PC-3 (cell line): ENCODE data around the gene STAT3. TPM values are rescaled to one million over a fixed set of nuclear protein-coding genes. Genes with fewer than 3 reads are reported as not detected.

Experiments
- ATAC-seq: fragments of 200-7000 bp; cut with Tn5 transposase; 2 replicates; pipeline ENCODE4 v1.9.1; 2020; ENCODE audit warnings: mild to moderate bottlenecking, moderate library complexity
- BruUV-seq: library from RNA; stranded (reverse); fragments of 400-500 nt; replicated peaks from 2 replicates; lab custom pipeline; 2021; lab: Mats Ljungman, UMichigan
- CTCF ChIA-PET: fragments of 300-600 bp; sonication (Branson Sonifier 250); formaldehyde crosslinking; loops from one replicate; lab custom pipeline; 2022; ENCODE audit warnings: antibody characterized with exemption; lab: Charles Lee
- POLR2A ChIA-PET: fragments of 300-600 bp; sonication (Branson Sonifier 250); formaldehyde crosslinking; loops from one replicate; lab custom pipeline; 2022; ENCODE audit warnings: antibody characterized with exemption; ENCODE audit not compliant: unreplicated experiment; lab: Charles Lee
- DNase-seq: peaks from one replicate; pipeline ENCODE4 v3.0.0-alpha.2; 2015
- H2AFZ ChIP-seq: fragments of 300-600 bp; sonication (generic); 2 replicates; pipeline ENCODE4 v1.6.0; 2016; ENCODE audit warnings: antibody characterized with exemption, low read length
- H3F3A ChIP-seq: fragments of 300-600 bp; sonication (generic); one replicate; pipeline ENCODE4 v1.6.0; 2017; ENCODE audit warnings: antibody characterized with exemption, low read length, control low read depth, mild to moderate bottlenecking; ENCODE audit not compliant: unreplicated experiment
- H3K27ac ChIP-seq: fragments of 300-600 bp; sonication (generic); 2 replicates; pipeline ENCODE4 v1.5.1; 2016; ENCODE audit warnings: mild to moderate bottlenecking, low read length
- H3K27me3 ChIP-seq: fragments of 300-600 bp; sonication (generic); 2 replicates; pipeline ENCODE4 v1.6.1; 2016; ENCODE audit warnings: low read length, mixed read lengths
- H3K36me3 ChIP-seq: fragments of 300-600 bp; sonication (generic); 2 replicates; pipeline ENCODE4 v1.6.1; 2016; ENCODE audit warnings: low read depth, mixed run types, low read length, mixed read lengths
- H3K4me1 ChIP-seq: fragments of 300-600 bp; sonication (generic); 2 replicates; pipeline ENCODE4 v1.5.1; 2016; ENCODE audit warnings: low read length; ENCODE audit not compliant: insufficient read depth
- H3K4me2 ChIP-seq: fragments of 300-600 bp; sonication (generic); 2 replicates; pipeline ENCODE4 v1.6.0; 2016; ENCODE audit warnings: low read length
- H3K4me3 ChIP-seq: fragments of 300-600 bp; sonication (generic); 2 replicates; pipeline ENCODE4 v1.5.1; 2016; ENCODE audit warnings: mild to moderate bottlenecking, low read length, mixed read lengths
- H3K79me2 ChIP-seq: fragments of 300-600 bp; sonication (generic); 2 replicates; pipeline ENCODE4 v1.6.1; 2017; ENCODE audit warnings: low read length, mixed read lengths
- H3K9ac ChIP-seq: fragments of 300-600 bp; sonication (generic); 2 replicates; pipeline ENCODE4 v1.6.0; 2016; ENCODE audit warnings: mild to moderate bottlenecking, low read length
- H3K9me2 ChIP-seq: fragments of 300-600 bp; sonication (generic); replicated peaks from 2 replicates; pipeline ENCODE4 v1.6.1; 2016; ENCODE audit warnings: mixed run types, low read length, mixed read lengths
- H3K9me3 ChIP-seq: fragments of 300-600 bp; sonication (generic); 2 replicates; pipeline ENCODE4 v1.6.1; 2016; ENCODE audit warnings: low read length, mixed read lengths
- H4K20me1 ChIP-seq: fragments of 300-600 bp; sonication (generic); 2 replicates; pipeline ENCODE4 v1.6.1; 2016; ENCODE audit warnings: low read length, mixed read lengths
- EZH2 ChIP-seq: fragments of 300-600 bp; sonication (generic); IDR thresholded peaks from one replicate; pipeline ENCODE4 v1.6.1; 2017; ENCODE audit warnings: antibody characterized with exemption, mild to moderate bottlenecking, low read length; ENCODE audit not compliant: unreplicated experiment
- EZH2phosphoT487 ChIP-seq: fragments of 300-600 bp; sonication (generic); IDR thresholded peaks from 2 replicates; pipeline ENCODE4 v1.6.1; 2018; ENCODE audit warnings: mild to moderate bottlenecking, antibody characterized with exemption, low read length, borderline replicate concordance
- intact Hi-C: fragments of 100-400 bp; cut with micrococcal nuclease; formaldehyde crosslinking; loops from 2 replicates; pipeline ENCODE4 v1.9.0; 2023
- total RNA-seq: library from RNA; depleted of rRNA; stranded (reverse); fragments of >200 nt; gene quantifications from 2 replicates; pipeline ENCODE4 v1.2.3, GENCODE V29; 2014
- TF ChIP-seq, protein P1 (sequence below): fragments of 300-600 bp; sonication (generic); conservative IDR thresholded peaks from 2 replicates; pipeline ENCODE4 v1.5.1; 2017; ENCODE audit warnings: antibody characterized with exemption, low read depth, mild to moderate bottlenecking, low read length

STAT3 gene
- total RNA-seq, 1 experiment from 2014 or later, result not detected

DNA sequence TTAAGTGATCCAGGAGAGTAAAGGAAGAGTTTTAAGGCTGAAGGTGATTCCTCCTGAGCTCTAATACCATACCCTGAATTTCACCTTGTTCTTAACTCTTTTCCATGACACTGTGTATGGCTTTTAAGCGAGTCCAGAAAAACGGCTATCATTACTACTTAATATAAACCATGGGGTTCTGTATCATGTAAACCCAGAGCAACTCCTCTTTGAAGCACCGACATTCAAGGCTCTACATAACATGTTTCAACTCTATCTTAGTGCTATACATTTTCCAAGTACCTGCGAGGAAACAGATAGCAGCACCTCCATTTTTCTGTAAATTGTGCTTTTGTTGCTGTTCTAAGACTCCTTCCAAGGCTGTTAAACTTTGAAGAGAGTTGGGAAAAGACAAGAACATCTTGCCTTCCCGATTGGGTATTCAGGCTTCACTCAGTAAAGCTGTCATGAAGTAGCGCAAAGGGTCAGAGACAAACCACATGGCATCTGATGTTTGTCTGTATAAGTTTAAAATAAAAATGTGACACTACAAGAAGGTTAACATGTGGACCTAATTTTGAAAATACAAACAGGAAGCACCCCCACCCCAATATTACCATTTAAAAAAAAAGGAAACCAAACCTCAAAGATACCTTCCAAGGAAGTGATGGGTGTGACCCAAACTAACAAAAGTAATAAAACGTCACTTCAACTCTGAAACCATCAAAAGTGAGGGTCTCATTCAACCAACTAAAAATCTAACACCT is 115.9 kb downstream of the STAT3 start:
- no peak overlapping the region for H3K27ac ChIP-seq
- H3K9me3 ChIP-seq, result no peaks in the 10 kb centered on the region
- no peaks in the 10 kb centered on the region for H3K4me1 ChIP-seq
- ATAC-seq, result no peak
- H3K36me3 ChIP-seq, result no peaks in the 10 kb centered on the region
- no peak overlapping the region for H2AFZ ChIP-seq
- H4K20me1 ChIP-seq, result no peaks in the 10 kb centered on the region
- ChIA-PET POLR2A (no interaction called here), CTCF (no interaction called here)
- DNase-seq, result no peak
- H3K79me2 ChIP-seq, result no peaks in the 10 kb centered on the region
- intact Hi-C loops, result no loop called here
- no peak overlapping the region for H3K4me3 ChIP-seq
- H3K4me2 ChIP-seq, result no peak overlapping the region
- H3K9me2 ChIP-seq, result no peaks in the 10 kb centered on the region
- TF ChIP-seq EZH2phosphoT487 (no peak), EZH2 (no peak)
- TF ChIP-seq, protein P1, sequence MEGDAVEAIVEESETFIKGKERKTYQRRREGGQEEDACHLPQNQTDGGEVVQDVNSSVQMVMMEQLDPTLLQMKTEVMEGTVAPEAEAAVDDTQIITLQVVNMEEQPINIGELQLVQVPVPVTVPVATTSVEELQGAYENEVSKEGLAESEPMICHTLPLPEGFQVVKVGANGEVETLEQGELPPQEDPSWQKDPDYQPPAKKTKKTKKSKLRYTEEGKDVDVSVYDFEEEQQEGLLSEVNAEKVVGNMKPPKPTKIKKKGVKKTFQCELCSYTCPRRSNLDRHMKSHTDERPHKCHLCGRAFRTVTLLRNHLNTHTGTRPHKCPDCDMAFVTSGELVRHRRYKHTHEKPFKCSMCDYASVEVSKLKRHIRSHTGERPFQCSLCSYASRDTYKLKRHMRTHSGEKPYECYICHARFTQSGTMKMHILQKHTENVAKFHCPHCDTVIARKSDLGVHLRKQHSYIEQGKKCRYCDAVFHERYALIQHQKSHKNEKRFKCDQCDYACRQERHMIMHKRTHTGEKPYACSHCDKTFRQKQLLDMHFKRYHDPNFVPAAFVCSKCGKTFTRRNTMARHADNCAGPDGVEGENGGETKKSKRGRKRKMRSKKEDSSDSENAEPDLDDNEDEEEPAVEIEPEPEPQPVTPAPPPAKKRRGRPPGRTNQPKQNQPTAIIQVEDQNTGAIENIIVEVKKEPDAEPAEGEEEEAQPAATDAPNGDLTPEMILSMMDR, result no peak
- H3K9ac ChIP-seq, result no peak overlapping the region
- H3K27me3 ChIP-seq, result no peaks in the 10 kb centered on the region
- no TSS peak for BruUV-seq
- H3F3A ChIP-seq, result no peaks in the 10 kb centered on the region

DNA sequence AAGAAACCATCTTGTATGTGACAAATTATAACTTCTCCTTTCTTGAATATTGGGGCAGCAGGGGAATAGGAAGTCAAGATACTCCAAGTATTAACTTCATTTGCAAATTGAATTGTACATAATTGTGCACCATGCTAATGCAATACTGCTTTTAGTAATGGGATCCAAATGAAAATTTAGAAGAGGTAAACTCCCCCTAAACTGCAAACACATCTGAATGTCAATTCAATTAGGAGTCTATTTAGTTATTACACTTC is 116.5 kb downstream of the STAT3 start:
- Histone ChIP-seq H3K4me3 (no peak overlapping the region), H2AFZ (no peak overlapping the region), H3K27me3 (no peaks in the 10 kb centered on the region), H3K79me2 (no peaks in the 10 kb centered on the region), H3K9ac (no peak overlapping the region), H3K27ac (no peak overlapping the region), H3K9me3 (no peaks in the 10 kb centered on the region), H4K20me1 (no peaks in the 10 kb centered on the region), H3K9me2 (no peaks in the 10 kb centered on the region), H3F3A (no peaks in the 10 kb centered on the region), H3K4me2 (no peak overlapping the region), H3K36me3 (no peaks in the 10 kb centered on the region), H3K4me1 (no peaks in the 10 kb centered on the region)
- ChIA-PET POLR2A (no interaction called here), CTCF (no interaction called here)
- no peak for ATAC-seq
- DNase-seq, result no peak
- intact Hi-C loops, result no loop called here
- BruUV-seq, result no TSS peak
- TF ChIP-seq EZH2 (no peak), EZH2phosphoT487 (no peak)
- TF ChIP-seq, protein P1, result no peak

DNA sequence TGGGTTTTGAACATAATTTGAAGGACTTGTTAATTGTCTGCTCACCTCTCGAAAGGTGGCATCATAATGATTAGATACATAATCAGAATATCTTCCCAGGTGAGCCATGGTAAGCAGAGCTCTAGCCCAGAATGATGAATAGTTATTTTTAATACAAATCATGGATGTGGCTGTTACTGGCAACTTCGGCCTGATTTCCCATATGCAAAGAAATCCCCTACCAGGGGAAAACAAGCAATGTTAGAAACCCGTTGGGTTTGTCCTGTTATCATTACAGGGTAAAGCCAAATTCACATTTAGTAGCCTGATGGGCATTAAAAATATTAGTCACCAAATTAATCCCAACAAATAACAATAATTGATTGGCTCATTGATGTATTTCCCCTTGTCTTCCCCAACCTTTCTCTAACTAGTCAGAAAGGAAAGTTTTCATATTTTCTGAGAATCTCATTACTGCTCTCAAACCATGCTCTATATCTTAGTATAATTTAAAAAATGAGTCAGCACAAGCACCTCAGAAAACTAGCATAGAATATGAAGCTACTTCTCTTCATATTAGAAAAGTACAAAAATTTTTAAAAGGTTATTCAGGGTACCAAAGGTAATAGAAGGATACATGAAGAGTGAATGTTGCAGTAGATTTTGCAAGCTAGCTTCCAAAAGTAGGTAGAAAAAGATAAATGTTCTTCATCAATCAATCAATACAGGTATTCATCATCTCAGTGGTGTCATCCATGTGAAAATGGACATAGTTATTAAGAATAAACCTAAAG is 117.0 kb downstream of the STAT3 start:
- Histone ChIP-seq H3K9me2 (no peaks in the 10 kb centered on the region), H3K4me2 (no peak overlapping the region), H3K9ac (no peak overlapping the region), H3F3A (no peaks in the 10 kb centered on the region), H4K20me1 (no peaks in the 10 kb centered on the region), H3K4me1 (no peaks in the 10 kb centered on the region), H3K4me3 (no peak overlapping the region), H3K36me3 (no peaks in the 10 kb centered on the region), H3K27me3 (no peaks in the 10 kb centered on the region), H3K9me3 (no peaks in the 10 kb centered on the region), H3K79me2 (no peaks in the 10 kb centered on the region), H2AFZ (no peak overlapping the region), H3K27ac (no peak overlapping the region)
- DNase-seq (no peak), ATAC-seq (no peak)
- intact Hi-C loops, result no loop called here
- TF ChIP-seq, protein P1, result no peak
- TF ChIP-seq EZH2phosphoT487, result no peak
- TF ChIP-seq EZH2, result no peak
- ChIA-PET CTCF (no interaction called here), POLR2A (no interaction called here)
- no TSS peak for BruUV-seq
